Lung microvascular endothelial cell (primary cell): Measurements from ENCODE around the gene LRP1B. TPM values are rescaled to one million over a fixed set of nuclear protein-coding genes. Genes with fewer than 3 reads are reported as not detected.
"Not testable (repeated sequence)": the region's sequence is repeated elsewhere in the genome, so short reads cannot be mapped to it uniquely, and the experiment has no call there.

Experiments
- DNase-seq, 2 donors: peaks; one replicate each; pipeline versions ENCODE4 v3.0.0 to v3.0.0-alpha.2; 2010; ENCODE audit warnings: low read depth in 2 of 2
- total RNA-seq: library from RNA; depleted of rRNA; stranded (reverse); fragments of >200 nt; gene quantifications from 2 replicates; pipeline ENCODE4 v1.2.1, GENCODE V29; 2014

Gene LRP1B
- total RNA-seq, 1 donor from 2014 or later, result not detected

DNA sequence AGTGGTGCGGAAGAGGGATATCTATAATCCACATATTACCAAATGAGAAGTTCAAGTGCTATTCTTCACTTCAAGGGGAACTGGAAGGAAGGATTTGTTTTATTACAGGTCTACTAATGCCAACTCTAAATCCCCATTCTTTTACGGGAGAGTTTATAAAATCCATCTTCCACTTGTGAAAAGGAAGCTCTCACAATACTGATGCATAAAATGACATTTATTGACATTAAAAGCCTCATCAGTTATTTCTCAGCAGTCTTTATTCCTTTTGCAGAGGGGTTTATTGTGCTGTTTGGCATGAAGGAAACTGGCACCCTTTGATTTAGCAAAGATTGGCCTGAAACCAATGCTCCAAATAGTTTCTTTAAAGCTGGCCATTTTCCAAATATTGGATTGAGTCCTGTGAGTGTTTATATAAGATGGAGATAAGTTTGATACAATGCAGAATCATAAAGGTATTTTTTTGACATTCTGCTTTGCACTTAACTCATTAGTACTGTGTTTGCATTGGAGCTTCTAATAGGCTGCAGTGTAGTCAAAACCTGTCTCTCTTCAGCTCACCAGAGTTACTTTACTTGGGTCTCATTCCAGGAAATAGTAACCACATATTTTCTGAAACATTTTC is 26.6 kb downstream of the LRP1B start:
- DNase-seq, result no peak

DNA sequence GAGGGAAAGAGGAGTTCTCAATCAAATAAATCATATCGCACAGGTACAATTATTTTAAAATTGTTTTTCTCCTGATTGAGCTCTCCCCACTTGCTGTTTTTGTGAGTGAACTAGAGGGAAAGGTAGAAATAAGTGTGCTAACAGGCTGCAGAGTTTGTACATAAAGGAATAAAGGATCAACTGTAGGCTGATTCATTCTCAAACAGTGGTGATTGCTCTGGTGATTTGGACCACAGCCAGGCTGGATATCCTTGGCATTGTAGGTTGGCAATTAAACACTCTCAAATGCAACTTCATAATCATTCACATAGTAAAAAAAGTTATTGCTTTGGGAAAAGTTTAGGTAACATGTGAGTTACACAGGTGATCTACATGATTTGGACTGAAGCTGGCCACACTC is 29.8 kb downstream of the LRP1B start:
- no peak for DNase-seq

DNA sequence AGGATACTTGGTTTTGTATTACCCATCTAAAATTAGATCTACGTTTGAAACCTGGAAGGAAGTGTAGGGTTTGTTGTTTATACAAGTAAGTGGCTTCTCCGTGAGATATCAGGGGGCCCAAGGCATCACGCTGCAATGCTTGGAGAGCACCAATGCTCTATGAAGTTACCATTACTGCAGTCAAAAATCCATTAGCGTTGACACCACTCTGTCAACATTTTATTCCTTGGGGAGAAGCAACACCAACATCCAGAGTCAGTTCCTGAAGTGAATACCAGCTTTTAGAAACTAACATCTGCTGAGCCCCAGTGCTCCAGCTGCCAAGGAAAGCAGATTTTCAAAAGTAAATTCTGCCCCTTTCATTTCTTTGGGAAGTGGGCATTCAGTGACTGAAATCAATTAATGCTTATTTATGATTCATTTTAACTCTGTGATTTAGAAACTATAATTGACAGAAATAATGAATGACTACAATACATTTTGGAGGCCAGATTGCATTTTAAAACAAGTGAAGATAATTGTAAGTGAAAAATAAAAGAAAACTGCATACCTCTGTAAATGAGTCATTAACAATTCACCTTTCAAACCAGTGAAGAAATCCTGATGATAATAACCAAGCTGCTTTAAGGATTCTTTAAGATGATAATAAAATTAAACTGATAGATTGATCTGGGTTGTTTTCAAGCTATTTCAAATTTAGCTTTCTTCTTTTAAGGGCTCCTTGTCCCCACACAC is 30.5 kb downstream of the LRP1B start:
- no peak for DNase-seq

DNA sequence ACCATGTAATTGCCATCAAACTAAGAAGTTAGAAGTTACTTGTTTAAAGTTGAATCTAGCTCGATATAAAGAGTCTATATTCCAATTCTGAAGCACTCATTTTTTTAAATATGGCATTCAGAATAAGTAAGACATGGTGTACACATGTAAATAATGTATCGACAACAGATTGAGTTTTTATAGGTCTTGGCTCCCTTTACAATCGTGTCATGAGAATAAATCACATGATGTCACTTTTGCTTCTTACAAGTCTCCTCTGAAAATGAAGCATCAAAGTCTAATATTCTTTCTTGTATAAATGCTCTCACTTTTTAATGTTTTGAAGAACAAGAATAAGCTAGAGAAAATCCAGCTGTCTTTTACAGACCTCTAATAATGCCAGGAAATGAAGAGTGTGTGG is 33.1 kb downstream of the LRP1B start:
- DNase-seq, result no peak

DNA sequence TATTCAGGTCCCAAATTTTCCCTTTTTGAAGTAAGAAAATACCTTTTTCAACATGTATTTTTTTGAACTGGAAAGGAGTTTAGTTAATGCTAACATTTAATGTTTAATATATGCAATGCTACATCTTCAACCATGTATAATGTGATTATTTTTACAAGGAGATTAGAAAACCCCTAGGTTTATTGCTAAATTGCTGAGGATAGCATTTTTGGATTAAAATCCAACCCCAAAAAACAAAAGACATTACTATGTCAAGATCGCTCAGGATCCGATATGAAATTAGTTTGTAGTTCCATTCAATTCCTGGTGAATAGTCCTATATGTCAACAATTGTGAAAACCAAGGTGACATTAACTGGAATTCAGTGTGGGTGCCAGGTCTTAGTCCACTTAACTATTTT is 35.2 kb downstream of the LRP1B start:
- DNase-seq, result no peak

DNA sequence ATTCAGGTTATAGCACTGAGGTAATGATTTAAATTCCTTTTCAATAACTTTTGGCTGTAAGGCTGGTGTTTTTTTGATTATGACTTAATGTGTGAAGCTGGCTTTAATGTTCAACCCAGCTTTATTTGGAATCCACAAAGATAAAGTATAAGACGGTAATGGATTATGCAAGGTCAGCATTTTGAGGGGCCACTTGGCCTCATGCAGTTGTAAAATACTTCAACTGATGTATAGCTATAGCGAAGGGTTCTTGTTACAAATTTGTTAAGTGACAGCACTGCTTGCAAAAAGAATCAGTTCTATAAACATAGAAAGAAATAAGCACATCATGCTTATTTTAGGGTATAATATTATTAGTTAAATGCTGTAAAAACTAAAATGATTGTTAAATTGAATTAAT is 36.6 kb downstream of the LRP1B start:
- DNase-seq, result no peak

DNA sequence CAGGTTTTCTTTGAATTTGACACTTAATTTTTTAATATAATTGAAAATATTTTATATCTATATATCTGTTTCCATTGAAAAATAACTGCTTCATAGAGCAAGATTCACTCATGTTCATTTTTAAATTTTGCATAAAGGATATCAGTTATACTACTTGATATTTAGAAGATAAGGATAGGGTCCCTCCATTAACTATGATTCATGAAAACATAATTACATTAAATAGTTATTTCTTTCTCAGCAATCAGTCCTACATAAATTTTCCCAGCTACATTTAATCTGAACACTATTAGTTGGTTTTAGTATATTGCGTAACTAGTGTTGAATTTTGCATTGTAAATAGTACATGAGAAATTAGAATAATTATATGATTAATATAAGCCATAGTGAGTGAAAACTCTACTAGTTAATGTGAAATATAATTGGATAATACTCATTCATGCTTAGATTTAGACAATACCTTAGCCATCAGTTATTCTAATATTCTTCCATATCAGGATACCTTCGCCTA is 42.7 kb downstream of the LRP1B start:
- DNase-seq, result no peak

DNA sequence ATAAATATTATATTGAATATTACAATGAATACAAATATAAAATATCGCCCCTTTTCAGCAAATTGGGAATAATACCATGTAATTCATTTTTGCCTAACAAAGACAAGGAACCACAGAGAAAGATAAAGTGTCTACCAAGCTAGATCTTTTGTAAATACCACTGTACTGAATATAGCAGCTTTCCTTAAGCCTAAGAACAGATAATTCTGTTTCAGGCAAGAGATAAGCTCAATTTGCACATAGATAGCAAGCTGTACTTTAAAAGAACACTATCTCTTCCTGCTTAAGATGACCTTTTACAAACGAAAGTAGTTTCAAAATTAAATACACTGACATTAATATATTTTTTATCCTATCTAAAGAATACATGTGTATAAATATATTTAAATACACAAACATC is 43.2 kb downstream of the LRP1B start:
- DNase-seq, result not testable (repeated sequence)

DNA sequence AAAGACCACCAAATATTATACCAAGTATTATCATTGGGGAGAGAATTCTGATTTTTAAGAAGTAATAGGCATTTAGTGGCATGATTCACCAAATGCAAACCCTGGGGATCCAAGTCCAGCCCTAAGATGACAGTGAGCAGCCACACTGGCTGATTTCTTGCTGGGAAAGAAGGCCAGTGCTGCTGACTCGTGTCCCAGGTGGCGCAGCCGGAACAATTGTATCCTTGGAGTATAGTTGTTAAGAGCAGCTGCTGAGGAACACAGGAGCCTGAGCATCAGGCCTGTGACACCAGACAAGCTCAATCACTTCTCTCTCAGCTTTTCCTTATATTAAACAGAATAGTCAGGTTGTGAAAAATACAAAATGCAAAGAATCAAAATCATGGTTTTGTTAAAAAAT is 48.4 kb downstream of the LRP1B start:
- no peak for DNase-seq

DNA sequence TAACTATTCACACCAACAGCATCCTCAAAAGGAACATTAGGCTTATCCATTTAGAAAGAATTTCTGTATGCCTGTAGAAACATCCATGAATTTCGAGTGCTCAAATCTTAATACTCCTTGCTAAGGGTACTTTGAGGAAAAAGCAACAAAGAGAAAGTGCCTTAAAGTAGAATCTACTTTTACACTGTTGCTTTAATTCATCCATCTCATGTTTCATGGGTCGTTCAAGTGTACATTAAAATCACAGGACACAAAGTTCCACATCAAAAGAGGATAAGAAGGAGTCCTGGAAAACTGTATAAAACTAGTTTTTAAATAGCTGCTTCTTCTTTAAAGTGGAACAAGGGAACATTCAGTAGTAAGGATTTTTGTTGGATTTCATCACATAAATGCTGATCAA is 54.5 kb downstream of the LRP1B start:
- no peak for DNase-seq

DNA sequence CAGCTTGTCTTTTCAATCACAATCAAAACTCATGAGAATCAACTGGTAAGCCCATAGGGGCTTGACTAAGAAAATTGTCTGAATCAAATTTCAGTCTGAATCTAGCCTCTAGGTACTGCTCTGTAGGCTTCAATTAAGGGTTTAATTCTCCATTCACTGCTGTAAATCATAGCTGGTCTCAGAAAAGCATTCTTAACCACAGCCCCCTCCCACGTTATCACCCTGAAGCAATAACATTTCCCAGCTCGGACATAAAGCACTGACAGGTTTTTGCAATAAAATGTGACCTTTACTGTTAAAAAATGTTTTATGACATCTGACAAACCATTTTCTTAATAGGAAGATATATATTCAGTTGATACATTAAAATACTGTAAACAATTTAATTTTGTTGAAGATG is 55.0 kb downstream of the LRP1B start:
- no peak for DNase-seq

DNA sequence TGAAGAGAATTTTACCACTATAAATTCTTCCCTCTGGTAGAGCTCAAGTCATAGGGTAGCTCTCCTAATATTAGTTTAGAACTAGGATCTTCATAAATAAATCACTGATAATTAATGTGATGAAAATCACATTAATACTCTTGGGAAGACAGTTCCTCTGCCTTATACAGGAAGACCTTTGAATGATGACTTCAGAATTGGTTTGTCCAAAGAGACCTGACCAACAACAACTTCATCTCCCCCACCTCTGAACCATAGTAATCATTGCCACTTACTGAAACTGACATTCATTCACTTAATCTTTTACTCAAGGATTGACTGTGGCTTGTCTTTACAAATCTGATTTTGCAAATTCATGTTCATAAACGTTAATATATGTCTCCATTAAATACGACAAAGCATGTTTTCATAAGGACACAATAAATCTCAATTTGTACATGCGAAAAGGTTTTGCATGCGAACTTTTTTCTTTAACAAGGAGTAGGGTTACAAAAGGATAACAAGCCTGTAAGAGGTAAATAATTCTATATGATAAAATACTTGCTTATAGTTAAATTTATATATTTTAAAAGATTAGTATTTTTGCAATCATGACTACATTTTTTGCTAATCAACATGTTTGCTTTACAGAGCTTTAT is 61.4 kb downstream of the LRP1B start:
- DNase-seq, result no peak

DNA sequence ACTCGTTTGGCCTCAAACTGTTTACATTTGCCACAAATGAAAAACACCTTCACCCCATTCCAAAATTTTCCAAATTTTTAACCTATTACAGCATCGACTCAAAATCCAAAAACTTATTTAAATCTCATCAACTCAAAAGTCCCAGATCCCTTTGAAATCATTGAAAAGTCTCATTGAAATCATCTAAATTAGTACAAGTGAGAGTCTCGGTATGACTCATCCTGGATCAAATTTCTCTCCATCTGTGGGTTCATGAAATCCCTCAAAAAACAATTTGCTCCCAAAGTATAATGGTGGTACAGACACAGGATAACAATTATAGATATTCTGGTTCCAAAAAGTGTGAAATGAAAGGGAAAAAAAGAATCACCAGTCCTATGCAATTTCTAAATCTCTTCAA is 65.1 kb downstream of the LRP1B start:
- no peak for DNase-seq

DNA sequence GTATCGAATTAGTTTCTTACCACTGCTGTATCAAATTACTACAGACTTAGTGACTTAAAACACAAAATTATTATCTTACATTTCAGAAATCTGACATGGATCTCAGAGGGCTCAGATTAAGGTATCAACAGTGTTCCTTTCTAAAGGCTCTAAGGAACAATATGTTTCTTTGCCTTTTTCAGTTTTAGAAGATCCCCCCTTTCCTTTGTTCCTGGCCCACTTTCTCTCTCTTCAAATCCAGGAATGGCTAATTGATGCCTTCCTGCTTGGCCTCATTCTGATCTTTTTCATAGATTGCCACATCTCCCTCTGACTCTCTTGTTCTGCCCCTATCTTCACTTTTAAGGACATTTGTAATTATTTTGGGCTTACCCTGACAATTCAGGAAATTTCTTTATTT is 65.7 kb downstream of the LRP1B start:
- no peak for DNase-seq

DNA sequence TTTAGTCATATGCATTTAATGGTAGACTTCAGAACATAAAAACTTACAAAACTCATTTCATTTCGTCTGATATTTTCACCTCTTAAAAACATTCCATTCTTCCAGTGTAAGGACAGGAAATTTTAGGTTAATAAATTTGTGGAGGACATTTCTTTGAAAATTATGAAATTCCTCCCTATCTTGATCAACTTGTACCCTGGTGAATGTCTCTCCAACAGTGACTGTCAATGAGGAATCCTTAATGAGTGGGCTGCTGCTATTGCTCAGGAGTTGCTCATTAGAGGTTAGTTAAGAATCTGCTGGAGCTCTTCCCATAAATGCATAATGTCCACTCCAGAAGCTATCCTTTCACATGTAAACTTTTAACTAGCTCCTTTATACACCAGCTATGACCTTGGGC is 69.1 kb downstream of the LRP1B start:
- DNase-seq, result no peak

DNA sequence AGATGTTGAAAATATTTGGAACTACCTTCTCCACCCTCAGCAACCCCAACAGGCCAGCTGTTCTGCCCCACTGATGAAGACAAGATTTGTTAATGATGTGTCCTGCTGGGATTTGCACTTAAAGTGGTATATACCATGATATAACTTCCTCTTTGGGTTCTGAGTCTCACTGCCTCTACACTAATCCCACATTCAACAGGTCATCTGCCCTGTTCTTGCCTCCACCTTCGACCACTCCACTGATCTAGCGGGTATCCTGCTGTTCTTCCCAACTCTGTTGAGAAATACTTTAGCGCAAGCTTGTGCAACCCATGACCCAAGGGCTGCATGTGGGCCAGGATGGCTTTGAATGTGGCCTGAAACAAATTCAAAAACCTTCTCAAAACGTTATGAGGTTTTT is 72.7 kb downstream of the LRP1B start:
- DNase-seq, result no peak

DNA sequence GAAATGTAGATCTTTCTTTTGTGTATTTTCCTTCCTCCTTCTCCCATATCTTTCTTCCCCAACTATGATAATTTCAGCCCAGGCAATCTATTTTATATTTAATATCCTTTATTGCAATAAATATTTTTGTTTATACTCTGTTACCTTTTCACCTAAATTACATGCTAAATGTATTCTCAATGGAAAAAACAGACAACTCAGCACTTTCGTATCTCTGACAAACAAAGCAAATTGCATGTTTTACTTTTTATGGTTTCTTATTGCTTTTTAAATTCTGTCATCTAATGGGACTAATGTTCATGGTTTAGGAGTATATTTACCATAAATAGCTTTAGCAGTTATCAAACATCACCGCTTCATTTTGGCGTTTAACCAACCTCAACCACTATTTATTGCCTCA is 74.0 kb downstream of the LRP1B start:
- DNase-seq, result no peak

DNA sequence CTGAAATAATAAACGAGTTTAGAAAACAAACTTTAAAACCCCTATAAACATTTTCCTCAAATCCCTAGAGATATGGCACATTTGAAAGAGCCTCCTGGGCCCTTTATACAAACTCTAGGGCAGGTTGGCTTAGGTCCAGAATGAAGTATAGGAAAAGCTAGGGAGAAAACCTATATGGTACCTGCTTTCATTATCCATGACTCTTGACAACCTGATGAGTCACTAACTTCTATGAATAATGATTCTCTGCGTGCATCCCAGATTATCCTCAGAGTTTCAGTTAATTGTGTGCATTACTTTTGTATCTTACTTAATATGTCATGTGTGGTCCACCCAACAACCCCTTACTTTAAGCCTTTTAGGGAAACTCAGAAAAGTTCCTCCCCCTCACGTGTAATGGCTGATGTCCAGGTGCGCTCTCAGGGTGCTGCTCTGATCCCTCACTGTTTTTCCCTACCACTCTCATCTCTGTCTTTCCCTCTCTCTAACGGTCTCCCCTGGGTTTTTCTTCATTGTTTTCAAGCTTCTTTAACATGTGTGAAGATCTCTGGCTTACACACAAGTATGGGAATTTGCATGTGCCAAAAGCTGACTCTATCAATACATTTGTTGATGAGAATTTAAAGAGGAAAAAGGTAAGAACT is 78.5 kb downstream of the LRP1B start:
- no peak for DNase-seq

DNA sequence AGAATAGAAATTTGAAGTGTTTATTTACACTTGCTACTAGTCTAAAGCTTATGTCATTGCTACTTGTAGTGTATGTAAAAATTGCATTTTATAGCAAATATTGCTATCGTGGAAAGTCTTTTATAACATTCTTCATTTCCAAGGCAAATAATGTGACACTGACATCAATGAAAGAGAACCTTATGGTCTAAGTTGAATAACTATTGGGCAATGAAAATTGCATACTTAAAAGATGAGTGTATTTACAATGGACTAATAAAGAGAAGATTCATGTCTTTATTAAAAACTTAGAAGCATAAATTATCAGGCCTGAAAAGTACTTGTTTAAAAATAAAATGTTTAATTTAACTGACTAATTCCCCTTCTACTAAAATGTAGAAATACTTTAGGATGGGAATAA is 82.2 kb downstream of the LRP1B start:
- DNase-seq, result no peak

DNA sequence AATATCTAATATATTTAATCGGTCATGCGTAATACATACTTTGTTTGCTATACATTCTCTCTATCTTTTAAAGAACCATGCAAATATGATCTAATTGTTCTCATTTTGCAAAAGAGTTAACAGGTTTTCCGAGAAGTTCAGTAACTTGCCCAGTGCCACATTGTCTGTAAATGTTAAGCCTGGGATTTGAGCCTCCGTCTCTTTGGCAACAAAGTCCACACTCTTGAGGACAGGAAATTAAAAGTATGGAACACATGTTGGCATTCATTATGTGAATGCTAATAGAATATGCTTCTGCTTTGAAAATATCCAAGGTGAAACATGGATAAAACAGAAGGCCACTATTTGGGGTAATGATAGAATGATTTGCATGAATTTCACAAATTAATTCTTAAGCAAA is 85.2 kb downstream of the LRP1B start:
- DNase-seq, result no peak

DNA sequence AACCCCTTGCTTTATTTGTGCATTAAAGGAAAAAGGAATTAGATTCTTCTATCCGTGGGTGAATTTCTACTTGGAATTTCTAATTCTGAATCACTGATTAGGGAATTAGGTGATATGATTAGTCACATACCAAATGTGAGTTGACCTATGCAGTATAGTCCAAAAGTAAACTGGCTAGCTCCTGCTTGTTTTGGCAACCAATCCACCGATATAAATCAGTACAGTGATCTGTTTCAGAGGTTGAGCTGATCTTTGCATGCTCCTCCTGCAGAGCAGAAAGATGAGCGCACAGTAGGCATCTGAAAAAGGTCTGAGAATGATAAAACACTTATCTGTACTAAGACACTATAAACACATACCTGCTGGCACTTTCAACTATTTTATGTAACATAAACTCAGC is 86.6 kb downstream of the LRP1B start:
- DNase-seq, result no peak

DNA sequence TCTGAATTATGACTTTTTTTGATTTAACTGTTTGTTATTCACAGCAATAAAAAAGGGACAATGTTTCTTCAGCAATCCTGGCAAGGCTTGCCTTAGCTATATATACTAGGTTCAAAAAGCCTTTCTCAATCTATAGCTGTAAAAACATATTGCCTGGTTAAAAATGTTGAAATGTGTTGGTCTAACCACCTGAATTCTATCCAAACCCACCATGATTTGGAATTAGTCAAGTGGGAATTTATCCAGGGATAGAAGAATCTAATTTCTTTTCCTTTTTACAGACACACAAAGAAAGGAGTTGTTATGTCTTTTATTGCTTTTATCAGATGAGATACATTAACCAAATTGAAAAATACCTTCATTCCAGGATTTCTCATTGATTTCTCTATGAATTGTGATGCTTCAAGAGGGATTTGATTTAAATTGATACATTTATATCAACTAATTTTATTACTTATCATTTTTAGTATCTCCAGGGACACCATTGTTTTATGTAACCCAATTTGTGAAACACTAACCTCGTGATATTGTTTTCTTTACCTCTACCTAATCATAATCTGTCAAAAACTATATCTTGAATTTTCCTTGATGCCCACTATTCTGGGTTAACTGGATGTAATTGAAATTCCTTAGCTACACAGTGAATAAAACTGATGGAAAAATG is 88.1 kb downstream of the LRP1B start:
- no peak for DNase-seq
